Ovary (tissue), 3 donors: ENCODE measurements around the gene VKORC1.

Source experiments
- CTCF ChIP-seq, 3 donors: fragments of 450-650 bp in 2 of 3; fragments of 200-600 bp in 1 of 3; IDR thresholded peaks; one replicate each; pipeline versions ENCODE4 v1.5.1 to v1.8.0; 2016 to 2022; ENCODE audit warnings: antibody characterized with exemption in 3 of 3, mild to moderate bottlenecking in 1 of 3
- EP300 ChIP-seq: sonication (generic); formaldehyde crosslinking; IDR thresholded peaks from one replicate; pipeline ENCODE4 v1.6.1; 2017; ENCODE audit warnings: antibody characterized with exemption
- POLR2A ChIP-seq: fragments of 450-650 bp; IDR thresholded peaks from one replicate; pipeline ENCODE4 v1.6.1; 2017; ENCODE audit warnings: antibody characterized with exemption, mild to moderate bottlenecking, moderate library complexity
- donor health status: DM: no; HTN: no; CAD: no.

GRCh38 chr16:31055613-31056012 is 39.0 kb downstream of the VKORC1 start:
- no peak for TF ChIP-seq EP300
- no peak for TF ChIP-seq CTCF (IDR thresholded peaks at IDR 0.05)
- TF ChIP-seq POLR2A = no peak
